IMR-90 (cell line): ENCODE data around the gene ANO2. TPM values are rescaled to one million over a fixed set of nuclear protein-coding genes. Genes with fewer than 3 reads are reported as not detected.

ENCODE experiments used
- ATAC-seq: fragments of 200-7000 bp; cut with Tn5 transposase; 2 replicates; pipeline ENCODE4 v1.9.1; 2020; ENCODE audit warnings: low read depth, mild to moderate bottlenecking, moderate library complexity
- BruUV-seq: library from RNA; stranded (reverse); fragments of 400-500 nt; replicated peaks from 2 replicates; lab custom pipeline; 2021; lab: Mats Ljungman, UMichigan
- CTCF ChIA-PET: fragments of 300-600 bp; formaldehyde crosslinking; extraction: SDS; loops from one replicate; lab custom pipeline; 2021; ENCODE audit warnings: antibody characterized with exemption; lab: Yijun Ruan, JAX
- POLR2A ChIA-PET: fragments of 300-600 bp; sonication (Branson Sonifier 250); formaldehyde crosslinking; loops from one replicate; lab custom pipeline; 2022; ENCODE audit warnings: antibody characterized with exemption; ENCODE audit not compliant: unreplicated experiment; lab: Charles Lee
- DNase-seq: peaks from one replicate; pipeline ENCODE4 v3.0.0; 2013
- H2AFZ ChIP-seq: replicated peaks from 2 replicates; pipeline ENCODE3; 2013; ENCODE audit warnings: low read length, mild to moderate bottlenecking; ENCODE audit not compliant: poor library complexity
- H2AK5ac ChIP-seq: 2 replicates; pipeline ENCODE4 v1.6.1; 2013; ENCODE audit warnings: low read depth, low read length, inconsistent platforms
- H2AK9ac ChIP-seq: replicated peaks from 2 replicates; pipeline ENCODE3; 2013; ENCODE audit warnings: mild to moderate bottlenecking, low read depth, low read length, moderate library complexity; ENCODE audit not compliant: poor library complexity
- H2BK120ac ChIP-seq: 2 replicates; pipeline ENCODE4 v1.6.1; 2013; ENCODE audit warnings: low read depth, low read length, inconsistent platforms
- H2BK15ac ChIP-seq: 3 replicates; pipeline ENCODE4 v1.6.1; 2013; ENCODE audit warnings: low read depth, low read length, inconsistent platforms
- H2BK20ac ChIP-seq: 2 replicates; pipeline ENCODE4 v1.6.1; 2013; ENCODE audit warnings: low read depth, mild to moderate bottlenecking, inconsistent platforms, low read length, moderate library complexity
- H2BK5ac ChIP-seq: 2 replicates; pipeline ENCODE4 v1.6.1; 2013; ENCODE audit warnings: mild to moderate bottlenecking, low read depth, low read length, inconsistent platforms; ENCODE audit not compliant: poor library complexity, severe bottlenecking
- H3K14ac ChIP-seq: replicated peaks from 2 replicates; pipeline ENCODE4 v1.6.1; 2013; ENCODE audit warnings: low read depth, low read length, inconsistent platforms
- H3K18ac ChIP-seq: 2 replicates; pipeline ENCODE4 v1.6.1; 2013; ENCODE audit warnings: low read depth, low read length, control low read depth
- H3K23ac ChIP-seq: 2 replicates; pipeline ENCODE4 v1.6.1; 2013; ENCODE audit warnings: low read depth, low read length, inconsistent platforms
- H3K27ac ChIP-seq: 2 replicates; pipeline ENCODE4 v1.5.1; 2013; ENCODE audit warnings: mild to moderate bottlenecking, control low read depth, low read length; ENCODE audit not compliant: insufficient read depth
- H3K27me3 ChIP-seq: 2 replicates; pipeline ENCODE4 v1.6.1; 2013; ENCODE audit warnings: low read length; ENCODE audit not compliant: control insufficient read depth, insufficient read depth
- H3K36me3 ChIP-seq: 2 replicates; pipeline ENCODE4 v1.6.1; 2013; ENCODE audit warnings: low read length, mixed read lengths; ENCODE audit not compliant: control insufficient read depth, insufficient read depth
- H3K4ac ChIP-seq: 2 replicates; pipeline ENCODE4 v1.6.1; 2013; ENCODE audit warnings: low read depth, low read length, inconsistent platforms
- H3K4me1 ChIP-seq: 2 replicates; pipeline ENCODE4 v1.6.1; 2013; ENCODE audit warnings: low read length, mixed read lengths; ENCODE audit not compliant: control insufficient read depth, insufficient read depth
- H3K4me2 ChIP-seq: 2 replicates; pipeline ENCODE4 v1.6.1; 2013; ENCODE audit warnings: low read depth, mild to moderate bottlenecking, control low read depth, low read length, moderate library complexity
- H3K4me3 ChIP-seq: 2 replicates; pipeline ENCODE4 v1.5.1; 2013; ENCODE audit warnings: low read depth, mild to moderate bottlenecking, control low read depth, low read length, moderate library complexity; ENCODE audit not compliant: insufficient read depth
- H3K56ac ChIP-seq: 2 replicates; pipeline ENCODE4 v1.6.1; 2013; ENCODE audit warnings: low read length, inconsistent platforms; ENCODE audit not compliant: insufficient read depth; ENCODE audit errors: extremely low read depth
- H3K79me1 ChIP-seq, 2 experiments: 2 replicates each; pipeline ENCODE4 v1.6.1; 2013; ENCODE audit warnings: low read length in 2 of 2, inconsistent platforms in 1 of 2, low read depth in 1 of 2
- H3K9ac ChIP-seq: 2 replicates; pipeline ENCODE4 v1.6.1; 2013; ENCODE audit warnings: low read depth, low read length, control low read depth
- H3K9me1 ChIP-seq: 2 replicates; pipeline ENCODE4 v1.6.1; 2013; ENCODE audit warnings: low read length, inconsistent platforms; ENCODE audit not compliant: insufficient read depth
- H3K9me3 ChIP-seq: 2 replicates; pipeline ENCODE4 v1.6.1; 2013; ENCODE audit warnings: low read length; ENCODE audit not compliant: control insufficient read depth, insufficient read depth
- H4K20me1 ChIP-seq: 2 replicates; pipeline ENCODE4 v1.6.1; 2013; ENCODE audit warnings: low read length, inconsistent platforms; ENCODE audit not compliant: insufficient read depth
- H4K5ac ChIP-seq: 2 replicates; pipeline ENCODE4 v1.6.1; 2013; ENCODE audit warnings: mild to moderate bottlenecking, low read depth, low read length, control low read depth
- H4K8ac ChIP-seq, 2 experiments: 2 replicates each; pipeline ENCODE4 v1.6.1; 2013; ENCODE audit warnings: low read depth in 2 of 2, low read length in 2 of 2, control low read depth in 1 of 2, inconsistent platforms in 1 of 2
- H4K91ac ChIP-seq: 2 replicates; pipeline ENCODE4 v1.6.1; 2013; ENCODE audit warnings: low read depth, low read length, inconsistent platforms; ENCODE audit not compliant: insufficient read depth
- BHLHE40 ChIP-seq: fragments of 150-350 bp; IDR thresholded peaks from 2 replicates; pipeline ENCODE4 v1.6.1; 2016; ENCODE audit warnings: mild to moderate bottlenecking, low read depth, low read length
- CEBPB ChIP-seq: IDR thresholded peaks from 2 replicates; pipeline ENCODE4 v1.6.1; 2012; ENCODE audit warnings: low read depth, low read length, improper control_type of control experiment
- CHD1 ChIP-seq: IDR thresholded peaks from 2 replicates; pipeline ENCODE4 v1.6.1; 2012; ENCODE audit warnings: low read depth, low read length, improper control_type of control experiment
- CTCF ChIP-seq: conservative IDR thresholded peaks from 2 replicates; pipeline ENCODE4 v1.5.1; 2012; ENCODE audit warnings: mild to moderate bottlenecking, low read depth, low read length, improper control_type of control experiment
- FOS ChIP-seq: fragments of 150-350 bp; IDR thresholded peaks from 2 replicates; pipeline ENCODE4 v1.6.1; 2016; ENCODE audit warnings: low read depth, low read length
- MAFK ChIP-seq: IDR thresholded peaks from 2 replicates; pipeline ENCODE4 v1.6.1; 2012; ENCODE audit warnings: low read depth, low read length, improper control_type of control experiment
- MAZ ChIP-seq: IDR thresholded peaks from 2 replicates; pipeline ENCODE4 v1.6.1; 2012; ENCODE audit warnings: low read depth, mild to moderate bottlenecking, low read length, improper control_type of control experiment, moderate library complexity, borderline replicate concordance
- MXI1 ChIP-seq: IDR thresholded peaks from 2 replicates; pipeline ENCODE4 v1.6.1; 2012; ENCODE audit warnings: low read depth, mild to moderate bottlenecking, low read length, moderate library complexity, borderline replicate concordance
- NFE2L2 ChIP-seq: fragments of 150-350 bp; IDR thresholded peaks from 2 replicates; pipeline ENCODE4 v1.6.1; 2016; ENCODE audit warnings: low read depth, mild to moderate bottlenecking, low read length
- POLR2A ChIP-seq: IDR thresholded peaks from 2 replicates; pipeline ENCODE4 v1.6.1; 2012; ENCODE audit warnings: mild to moderate bottlenecking, low read depth, low read length
- RAD21 ChIP-seq: IDR thresholded peaks from 2 replicates; pipeline ENCODE4 v1.6.1; 2012; ENCODE audit warnings: low read length, improper control_type of control experiment
- RCOR1 ChIP-seq: IDR thresholded peaks from 2 replicates; pipeline ENCODE4 v1.6.1; 2012; ENCODE audit warnings: mild to moderate bottlenecking, low read length, improper control_type of control experiment; ENCODE audit not compliant: insufficient replicate concordance
- RFX5 ChIP-seq: IDR thresholded peaks from 2 replicates; pipeline ENCODE4 v1.8.0; 2012; ENCODE audit warnings: low read depth, mild to moderate bottlenecking, low read length, moderate library complexity
- SMC3 ChIP-seq: fragments of 150-350 bp; IDR thresholded peaks from 2 replicates; pipeline ENCODE4 v1.6.1; 2016; ENCODE audit warnings: low read depth, mild to moderate bottlenecking, antibody characterized with exemption, low read length, moderate library complexity
- WGBS, 2 experiments: methylation state at CpG; one replicate each; pipeline versions ENCODE4 v1.1.5 to v1.1.7; 2013; ENCODE audit warnings: missing lambda C conversion rate in 2 of 2; ENCODE audit not compliant: insufficient read length in 1 of 2; ENCODE audit errors: extremely low coverage in 2 of 2; 5-methylcytosine and 5-hydroxymethylcytosine counted together
- dilution Hi-C: fragments of 300-500 bp; cut with HindIII; formaldehyde crosslinking; loops from one replicate; pipeline ENCODE4 v1.14.3; 2018; ENCODE audit warnings: low sequenced_read_pairs; ENCODE audit not compliant: unreplicated experiment
- in situ Hi-C: fragments of 300-500 bp; cut with MboI; formaldehyde crosslinking; loops from 3 replicates; pipeline ENCODE4 v1.14.3; 2019; ENCODE audit warnings: low sequenced_read_pairs, inconsistent platforms, mixed read lengths
- intact Hi-C: fragments of 100-400 bp; cut with micrococcal nuclease; formaldehyde crosslinking; loops from 2 replicates; pipeline ENCODE4 v1.10.0; 2022
- polyA plus RNA-seq, 3 experiments: library from polyadenylated mRNA; depleted of rRNA; stranded (reverse); fragments of >200 nt; gene quantifications; 2 replicates each; pipeline ENCODE4 v1.2.3, GENCODE V29; 2012; ENCODE audit warnings: low replicate concordance in 1 of 3
- total RNA-seq: library from RNA; depleted of rRNA; stranded (reverse); fragments of >200 nt; gene quantifications from 2 replicates; pipeline ENCODE4 v1.2.3, GENCODE V29; 2012
- TF ChIP-seq, protein P1 (sequence below): fragments of 150-350 bp; IDR thresholded peaks from 2 replicates; pipeline ENCODE4 v1.6.1; 2016; ENCODE audit warnings: low read depth, mild to moderate bottlenecking, low read length, moderate library complexity, borderline replicate concordance
- TF ChIP-seq, protein P2 (sequence below): fragments of 150-350 bp; IDR thresholded peaks from 2 replicates; pipeline ENCODE4 v1.6.1; 2017; ENCODE audit warnings: mild to moderate bottlenecking, antibody characterized with exemption, low read length, low read depth

The ANO2 gene
- total and polyA plus RNA-seq, 2 of the 4 experiments (the other 2 are of a cell fraction), result 0.22 TPM; not detected in 1

DNA sequence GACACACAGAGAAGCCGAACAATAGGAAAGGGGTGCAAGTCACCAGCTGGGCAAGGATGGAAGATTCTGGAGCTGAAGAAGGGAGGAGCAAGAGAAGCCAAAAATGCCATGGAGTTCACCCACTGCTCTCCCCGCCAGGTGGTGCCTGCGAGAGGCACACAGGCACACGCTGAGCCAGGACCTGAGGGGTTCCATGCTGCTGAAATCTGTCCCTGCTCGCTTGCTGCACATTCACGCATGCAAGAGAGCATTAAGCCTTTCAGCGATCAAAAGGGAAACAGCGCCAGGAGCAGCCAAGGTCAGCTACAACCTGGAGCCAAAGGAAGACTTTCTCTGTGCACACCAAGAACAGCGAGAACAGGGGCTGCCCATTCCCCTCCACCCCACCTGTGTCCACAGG is 104.1 kb downstream of the ANO2 start:
- dilution Hi-C loops (no loop called here), intact Hi-C loops (no loop called here), in situ Hi-C loops (no loop called here)
- no peaks in the 10 kb centered on the region for H3K9me3 ChIP-seq
- no peak overlapping the region for H3K9ac ChIP-seq
- ATAC-seq (no peak), DNase-seq (no peak)
- no peak overlapping the region for H3K14ac ChIP-seq
- ChIA-PET CTCF (no interaction called here), POLR2A (no interaction called here)
- no peak overlapping the region for H3K56ac ChIP-seq
- no peak overlapping the region for H2BK120ac ChIP-seq
- no peaks in the 10 kb centered on the region for H3K79me1 ChIP-seq
- BruUV-seq, result no TSS peak
- no peaks in the 10 kb centered on the region for H3K9me1 ChIP-seq
- no peak overlapping the region for H3K4ac ChIP-seq
- no peak overlapping the region for H4K5ac ChIP-seq
- H2BK20ac ChIP-seq, result no peak overlapping the region
- H2BK15ac ChIP-seq, result no peak overlapping the region
- H2AK5ac ChIP-seq, result no peak overlapping the region
- H3K4me1 ChIP-seq, result no peaks in the 10 kb centered on the region
- H3K27me3 ChIP-seq, result peaks cover 6% of the 10 kb centered on the region
- no peak overlapping the region for H3K4me2 ChIP-seq
- H3K36me3 ChIP-seq, result no peaks in the 10 kb centered on the region
- H2BK5ac ChIP-seq, result no peak overlapping the region
- no peak overlapping the region for H3K18ac ChIP-seq
- no peaks in the 10 kb centered on the region for H4K20me1 ChIP-seq
- no peak overlapping the region for H2AK9ac ChIP-seq
- H2AFZ ChIP-seq, result no peak overlapping the region
- H4K91ac ChIP-seq, result no peak overlapping the region
- H3K27ac ChIP-seq, result no peak overlapping the region
- WGBS, 2 experiments, result 82% methylated on average over 7 of the region's 9 CpGs; no CpG with 5 or more reads in 1 of the 2 experiments
- H3K23ac ChIP-seq, result no peak overlapping the region
- H3K4me3 ChIP-seq, result no peak overlapping the region
- H4K8ac ChIP-seq, result no peak overlapping the region
- TF ChIP-seq MAFK, result no peak
- no peak for TF ChIP-seq RCOR1
- no peak for TF ChIP-seq CTCF
- TF ChIP-seq, protein P1, sequence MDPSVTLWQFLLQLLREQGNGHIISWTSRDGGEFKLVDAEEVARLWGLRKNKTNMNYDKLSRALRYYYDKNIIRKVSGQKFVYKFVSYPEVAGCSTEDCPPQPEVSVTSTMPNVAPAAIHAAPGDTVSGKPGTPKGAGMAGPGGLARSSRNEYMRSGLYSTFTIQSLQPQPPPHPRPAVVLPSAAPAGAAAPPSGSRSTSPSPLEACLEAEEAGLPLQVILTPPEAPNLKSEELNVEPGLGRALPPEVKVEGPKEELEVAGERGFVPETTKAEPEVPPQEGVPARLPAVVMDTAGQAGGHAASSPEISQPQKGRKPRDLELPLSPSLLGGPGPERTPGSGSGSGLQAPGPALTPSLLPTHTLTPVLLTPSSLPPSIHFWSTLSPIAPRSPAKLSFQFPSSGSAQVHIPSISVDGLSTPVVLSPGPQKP, result no peak
- TF ChIP-seq CEBPB, result no peak
- TF ChIP-seq, protein P2, sequence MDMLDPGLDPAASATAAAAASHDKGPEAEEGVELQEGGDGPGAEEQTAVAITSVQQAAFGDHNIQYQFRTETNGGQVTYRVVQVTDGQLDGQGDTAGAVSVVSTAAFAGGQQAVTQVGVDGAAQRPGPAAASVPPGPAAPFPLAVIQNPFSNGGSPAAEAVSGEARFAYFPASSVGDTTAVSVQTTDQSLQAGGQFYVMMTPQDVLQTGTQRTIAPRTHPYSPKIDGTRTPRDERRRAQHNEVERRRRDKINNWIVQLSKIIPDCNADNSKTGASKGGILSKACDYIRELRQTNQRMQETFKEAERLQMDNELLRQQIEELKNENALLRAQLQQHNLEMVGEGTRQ, result no peak
- TF ChIP-seq SMC3, result no peak
- TF ChIP-seq NFE2L2, result no peak
- no peak for TF ChIP-seq CHD1
- TF ChIP-seq POLR2A, result no peak
- no peak for TF ChIP-seq FOS
- no peak for TF ChIP-seq RAD21
- TF ChIP-seq RFX5, result no peak
- TF ChIP-seq MXI1, result no peak
- TF ChIP-seq BHLHE40, result no peak
- no peak for TF ChIP-seq MAZ
